ENCODE measurements around the gene CEP72.

GRCh38 chr5:684751-685216, 72.6 kb downstream of the CEP72 start:
- TF ChIP-seq CTCF (IDR thresholded peaks at IDR 0.05) = no peak
- no peak for TF ChIP-seq EP300 (IDR thresholded peaks at IDR 0.05; ENCODE audit: low read depth)
- TF ChIP-seq POLR2A (IDR thresholded peaks at IDR 0.05) = no peak

Measured in transverse colon (tissue), 3 donors.